ENCODE results near the gene CPNE5.
A peak's percentile ranks its signal among the peaks of the same experiment; 100 is the strongest.

CPNE5 gene

GRCh38 chr6:36743538-36744303 lies 95.5 kb downstream of the CPNE5 start:
- peak overlapping the region; percentile 28 for H3K4me3 Mint-ChIP-seq
- H3K4me1 Mint-ChIP-seq (ENCODE audit: low read depth) = peaks cover 31% of the 10 kb centered on the region
- H3K36me3 Mint-ChIP-seq (ENCODE audit: low read depth) = no peaks in the 10 kb centered on the region
- H3K27ac Mint-ChIP-seq = peak overlapping the region; percentile 79
- peaks cover 5% of the 10 kb centered on the region for H3K9me3 Mint-ChIP-seq
- H3K27me3 Mint-ChIP-seq (ENCODE audit: low read depth) = no peaks in the 10 kb centered on the region

- H3K9me3 Mint-ChIP-seq = no peaks in the 10 kb centered on the region
- no peaks in the 10 kb centered on the region for H3K27me3 Mint-ChIP-seq (ENCODE audit: low read depth)
- peaks cover 31% of the 10 kb centered on the region for H3K4me1 Mint-ChIP-seq (ENCODE audit: low read depth)
- H3K4me3 Mint-ChIP-seq = no peak overlapping the region
- no peaks in the 10 kb centered on the region for H3K36me3 Mint-ChIP-seq (ENCODE audit: low read depth)
- H3K27ac Mint-ChIP-seq = peak overlapping the region; percentile 28
Measured at GRCh38 chr6:36743032-36743431, 96.2 kb downstream of the CPNE5 start.

GRCh38 chr6:36742146-36742545 lies 97.1 kb downstream of the CPNE5 start:
- H3K27ac Mint-ChIP-seq = no peak overlapping the region
- no peaks in the 10 kb centered on the region for H3K36me3 Mint-ChIP-seq (ENCODE audit: low read depth)
- no peak overlapping the region for H3K4me3 Mint-ChIP-seq
- H3K9me3 Mint-ChIP-seq = no peaks in the 10 kb centered on the region
- H3K27me3 Mint-ChIP-seq (ENCODE audit: low read depth) = no peaks in the 10 kb centered on the region
- peaks cover 30% of the 10 kb centered on the region for H3K4me1 Mint-ChIP-seq (ENCODE audit: low read depth)

GRCh38 chr6:36740818-36741179 lies 98.4 kb downstream of the CPNE5 start:
- Mint-ChIP-seq H3K4me3 (no peak overlapping the region), H3K4me1 (ENCODE audit: low read depth) (peaks cover 32% of the 10 kb centered on the region), H3K36me3 (ENCODE audit: low read depth) (no peaks in the 10 kb centered on the region), H3K27ac (no peak overlapping the region), H3K9me3 (no peaks in the 10 kb centered on the region), H3K27me3 (ENCODE audit: low read depth) (no peaks in the 10 kb centered on the region)

GRCh38 chr6:36739947-36740817 lies 99.1 kb downstream of the CPNE5 start:
- H3K36me3 Mint-ChIP-seq (ENCODE audit: low read depth) = no peaks in the 10 kb centered on the region
- peaks cover 33% of the 10 kb centered on the region for H3K4me1 Mint-ChIP-seq (ENCODE audit: low read depth)
- no peak overlapping the region for H3K4me3 Mint-ChIP-seq
- H3K27me3 Mint-ChIP-seq (ENCODE audit: low read depth) = no peaks in the 10 kb centered on the region
- H3K27ac Mint-ChIP-seq = peak overlapping the region; percentile 1
- no peaks in the 10 kb centered on the region for H3K9me3 Mint-ChIP-seq

- Mint-ChIP-seq H3K9me3 (no peaks in the 10 kb centered on the region), H3K4me3 (no peak overlapping the region), H3K27ac (no peak overlapping the region), H3K27me3 (ENCODE audit: low read depth) (no peaks in the 10 kb centered on the region), H3K36me3 (ENCODE audit: low read depth) (no peaks in the 10 kb centered on the region), H3K4me1 (ENCODE audit: low read depth) (peaks cover 35% of the 10 kb centered on the region)
Measured at GRCh38 chr6:36738108-36738507, 101.1 kb downstream of the CPNE5 start.

- H3K27ac Mint-ChIP-seq = peak overlapping the region; percentile 55
- H3K4me1 Mint-ChIP-seq (ENCODE audit: low read depth) = peaks cover 29% of the 10 kb centered on the region
- no peaks in the 10 kb centered on the region for H3K27me3 Mint-ChIP-seq (ENCODE audit: low read depth)
- no peaks in the 10 kb centered on the region for H3K36me3 Mint-ChIP-seq (ENCODE audit: low read depth)
- no peak overlapping the region for H3K4me3 Mint-ChIP-seq
- no peaks in the 10 kb centered on the region for H3K9me3 Mint-ChIP-seq
Measured at GRCh38 chr6:36737043-36737785, 102.0 kb downstream of the CPNE5 start.

- no peaks in the 10 kb centered on the region for H3K9me3 Mint-ChIP-seq
- peak overlapping the region; percentile 86 for H3K27ac Mint-ChIP-seq
- H3K4me3 Mint-ChIP-seq = peak overlapping the region; percentile 38
- peaks cover 36% of the 10 kb centered on the region for H3K4me1 Mint-ChIP-seq (ENCODE audit: low read depth)
- no peaks in the 10 kb centered on the region for H3K36me3 Mint-ChIP-seq (ENCODE audit: low read depth)
- H3K27me3 Mint-ChIP-seq (ENCODE audit: low read depth) = no peaks in the 10 kb centered on the region
Measured at GRCh38 chr6:36735110-36736071, 103.9 kb downstream of the CPNE5 start.

- Mint-ChIP-seq H3K36me3 (ENCODE audit: low read depth) (no peaks in the 10 kb centered on the region), H3K27me3 (ENCODE audit: low read depth) (no peaks in the 10 kb centered on the region), H3K4me1 (ENCODE audit: low read depth) (peaks cover 31% of the 10 kb centered on the region), H3K4me3 (peak overlapping the region; percentile 38), H3K27ac (peak overlapping the region; percentile 86), H3K9me3 (no peaks in the 10 kb centered on the region)
Measured at GRCh38 chr6:36734486-36735060, 104.7 kb downstream of the CPNE5 start.

GRCh38 chr6:36733300-36733699 lies 105.9 kb downstream of the CPNE5 start:
- Mint-ChIP-seq H3K27me3 (ENCODE audit: low read depth) (no peaks in the 10 kb centered on the region), H3K9me3 (no peaks in the 10 kb centered on the region), H3K36me3 (ENCODE audit: low read depth) (no peaks in the 10 kb centered on the region), H3K4me3 (no peak overlapping the region), H3K27ac (no peak overlapping the region), H3K4me1 (ENCODE audit: low read depth) (peaks cover 36% of the 10 kb centered on the region)

GRCh38 chr6:36731622-36732310 lies 107.5 kb downstream of the CPNE5 start:
- Mint-ChIP-seq H3K9me3 (no peaks in the 10 kb centered on the region), H3K4me3 (no peak overlapping the region), H3K4me1 (ENCODE audit: low read depth) (peaks cover 51% of the 10 kb centered on the region), H3K27me3 (ENCODE audit: low read depth) (no peaks in the 10 kb centered on the region), H3K36me3 (ENCODE audit: low read depth) (no peaks in the 10 kb centered on the region), H3K27ac (no peak overlapping the region)

GRCh38 chr6:36730424-36731380 lies 108.5 kb downstream of the CPNE5 start:
- Mint-ChIP-seq H3K27ac (peak overlapping the region; percentile 7), H3K4me1 (ENCODE audit: low read depth) (peaks cover 51% of the 10 kb centered on the region), H3K9me3 (no peaks in the 10 kb centered on the region), H3K27me3 (ENCODE audit: low read depth) (no peaks in the 10 kb centered on the region), H3K4me3 (no peak overlapping the region), H3K36me3 (ENCODE audit: low read depth) (no peaks in the 10 kb centered on the region)
